ENCODE results near the gene DTNBP1.

DTNBP1 gene

GRCh38 chr6:15536198-15536955 lies 126.5 kb downstream of the DTNBP1 start:
- DNase-seq (ENCODE audit: extremely low read depth in 1 of 2, low read depth in 1 of 2): no peak

DNA sequence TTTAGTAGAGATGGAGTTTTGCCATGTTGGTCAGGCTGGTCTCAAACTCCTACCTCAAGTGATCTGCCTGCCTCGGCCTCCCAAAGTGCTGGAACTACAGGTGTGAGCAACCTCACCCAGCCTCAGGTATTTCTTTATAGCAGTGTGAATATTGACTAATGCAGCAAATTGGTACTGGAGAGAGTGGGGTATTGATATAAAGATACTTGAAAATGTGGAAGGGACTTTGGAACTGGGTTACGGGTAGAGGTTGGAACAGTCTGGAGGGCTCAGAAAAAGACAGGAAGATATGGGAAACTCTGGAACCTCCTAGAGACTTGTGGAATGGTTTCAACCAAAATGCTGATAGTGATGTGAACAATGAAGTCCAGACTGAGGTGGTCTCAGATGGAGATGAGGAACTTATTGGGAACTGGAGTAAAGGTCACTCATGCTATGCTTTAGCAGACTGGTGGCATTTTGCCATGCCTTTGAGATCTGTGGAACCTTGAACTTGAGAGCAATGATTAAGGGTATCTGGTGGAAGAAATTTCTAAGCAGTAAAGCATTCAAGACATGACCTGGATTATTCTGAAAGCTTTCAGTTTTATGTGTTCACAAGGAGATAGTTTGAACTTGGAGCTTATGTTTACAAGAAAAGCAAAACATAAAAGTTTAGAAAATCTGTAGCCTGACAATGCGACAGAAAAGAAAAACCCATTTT lies 127.2 kb downstream of the DTNBP1 start:
- DNase-seq (ENCODE audit: extremely low read depth in 1 of 2, low read depth in 1 of 2): no peak

DNA sequence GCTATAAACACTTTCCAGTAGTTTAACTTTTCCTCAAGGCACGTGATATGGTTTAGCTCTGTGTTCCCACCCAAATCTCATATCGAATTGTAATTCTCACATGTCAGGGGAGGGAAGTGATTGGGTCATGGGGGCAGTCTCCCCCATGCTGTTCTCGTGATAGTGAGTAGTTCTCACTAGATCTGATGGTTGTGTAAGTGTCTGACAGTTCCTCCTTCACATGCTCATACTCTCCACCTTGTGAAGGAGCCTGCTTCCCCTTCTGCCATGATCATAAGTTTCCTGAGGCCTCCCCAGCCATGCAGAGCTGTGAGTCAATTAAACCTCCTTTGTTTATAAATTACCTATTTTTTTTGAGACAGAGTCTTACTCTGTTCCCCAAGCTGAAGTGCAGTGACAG lies 127.9 kb downstream of the DTNBP1 start:
- no peak for DNase-seq (ENCODE audit: extremely low read depth in 1 of 2, low read depth in 1 of 2)

DNA sequence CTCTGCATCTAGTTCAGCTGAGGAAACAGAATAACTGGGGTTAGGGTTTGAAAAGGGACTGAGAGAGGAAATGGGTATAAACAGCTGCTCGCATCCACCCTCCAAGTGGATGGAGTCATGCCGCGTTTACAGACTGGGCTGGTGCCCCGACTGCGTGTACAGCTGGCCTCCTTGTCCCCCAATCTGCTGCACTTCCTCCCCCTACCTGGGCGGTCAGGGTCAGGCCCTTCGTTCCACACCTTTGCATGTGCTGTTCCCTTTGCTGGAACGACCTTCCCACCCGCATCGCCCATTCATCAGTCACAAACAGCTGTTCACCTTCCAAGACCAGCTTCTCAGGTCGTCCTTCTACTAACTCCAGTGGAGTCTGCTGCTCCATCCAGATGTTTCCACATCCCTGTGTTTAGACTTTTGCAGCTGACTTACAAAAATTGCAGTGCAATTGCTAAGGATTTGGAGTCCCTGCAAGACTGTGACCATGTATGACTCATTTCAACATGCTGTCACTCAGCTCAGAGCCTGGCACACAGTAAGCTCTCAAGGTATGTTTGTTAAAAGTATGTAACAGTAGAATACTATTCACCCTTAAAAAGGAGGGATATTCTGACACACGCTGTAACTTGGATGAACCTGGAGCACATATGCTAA lies 129.3 kb downstream of the DTNBP1 start:
- no peak for DNase-seq (ENCODE audit: extremely low read depth in 1 of 2, low read depth in 1 of 2)

DNA sequence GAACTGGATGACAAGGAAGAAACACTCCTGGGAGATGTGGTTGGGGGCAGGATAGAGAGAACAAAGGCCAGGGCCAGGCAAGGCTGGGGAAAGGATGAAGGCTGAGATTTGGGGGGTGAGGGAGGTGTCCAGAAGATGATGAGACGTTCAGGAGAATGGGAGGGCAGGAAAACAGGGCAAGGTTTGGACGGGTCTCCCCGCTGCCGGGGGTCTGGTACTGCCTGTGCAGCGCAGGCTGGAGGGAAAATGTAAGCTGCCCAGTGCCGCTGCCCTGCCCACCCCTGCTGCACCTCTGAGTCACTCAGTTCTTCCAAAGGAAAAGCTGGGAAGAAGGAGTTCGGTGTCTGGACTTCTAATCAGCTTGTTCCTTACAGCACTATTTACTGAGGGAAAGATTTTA lies 130.9 kb downstream of the DTNBP1 start:
- no peak for DNase-seq (ENCODE audit: extremely low read depth in 1 of 2, low read depth in 1 of 2)

GRCh38 chr6:15530411-15530810 lies 132.4 kb downstream of the DTNBP1 start:
- DNase-seq (ENCODE audit: extremely low read depth in 1 of 2, low read depth in 1 of 2): no peak

DNA sequence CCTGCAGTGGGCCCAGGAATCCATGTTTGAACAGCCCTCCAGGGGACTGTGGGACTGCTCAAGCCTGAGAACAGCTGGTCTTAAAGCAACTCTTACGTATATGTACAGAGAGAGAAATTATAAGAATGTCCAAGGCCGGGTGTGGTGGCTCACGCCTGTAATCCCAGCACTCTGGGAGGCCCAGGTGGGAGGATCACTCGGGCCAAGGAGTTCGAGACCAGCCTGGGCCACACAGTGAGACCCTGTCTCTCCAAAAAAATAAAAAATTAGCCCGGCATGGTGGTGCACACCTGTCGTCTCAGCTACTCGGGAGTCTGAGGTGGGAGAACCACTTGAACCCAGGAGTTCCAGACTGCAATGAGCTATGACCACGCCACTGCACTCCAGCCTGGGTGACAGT lies 134.0 kb downstream of the DTNBP1 start:
- DNase-seq (ENCODE audit: extremely low read depth in 1 of 2, low read depth in 1 of 2): no peak

- DNase-seq (ENCODE audit: extremely low read depth in 1 of 2, low read depth in 1 of 2): no peak
Observed at GRCh38 chr6:15527838-15528617, 134.8 kb downstream of the DTNBP1 start.

- no peak for DNase-seq (ENCODE audit: extremely low read depth in 1 of 2, low read depth in 1 of 2)
Observed at GRCh38 chr6:15526212-15526701, 136.6 kb downstream of the DTNBP1 start.

GRCh38 chr6:15524861-15525401 lies 137.9 kb downstream of the DTNBP1 start:
- no peak for DNase-seq (ENCODE audit: extremely low read depth in 1 of 2, low read depth in 1 of 2)

DNA sequence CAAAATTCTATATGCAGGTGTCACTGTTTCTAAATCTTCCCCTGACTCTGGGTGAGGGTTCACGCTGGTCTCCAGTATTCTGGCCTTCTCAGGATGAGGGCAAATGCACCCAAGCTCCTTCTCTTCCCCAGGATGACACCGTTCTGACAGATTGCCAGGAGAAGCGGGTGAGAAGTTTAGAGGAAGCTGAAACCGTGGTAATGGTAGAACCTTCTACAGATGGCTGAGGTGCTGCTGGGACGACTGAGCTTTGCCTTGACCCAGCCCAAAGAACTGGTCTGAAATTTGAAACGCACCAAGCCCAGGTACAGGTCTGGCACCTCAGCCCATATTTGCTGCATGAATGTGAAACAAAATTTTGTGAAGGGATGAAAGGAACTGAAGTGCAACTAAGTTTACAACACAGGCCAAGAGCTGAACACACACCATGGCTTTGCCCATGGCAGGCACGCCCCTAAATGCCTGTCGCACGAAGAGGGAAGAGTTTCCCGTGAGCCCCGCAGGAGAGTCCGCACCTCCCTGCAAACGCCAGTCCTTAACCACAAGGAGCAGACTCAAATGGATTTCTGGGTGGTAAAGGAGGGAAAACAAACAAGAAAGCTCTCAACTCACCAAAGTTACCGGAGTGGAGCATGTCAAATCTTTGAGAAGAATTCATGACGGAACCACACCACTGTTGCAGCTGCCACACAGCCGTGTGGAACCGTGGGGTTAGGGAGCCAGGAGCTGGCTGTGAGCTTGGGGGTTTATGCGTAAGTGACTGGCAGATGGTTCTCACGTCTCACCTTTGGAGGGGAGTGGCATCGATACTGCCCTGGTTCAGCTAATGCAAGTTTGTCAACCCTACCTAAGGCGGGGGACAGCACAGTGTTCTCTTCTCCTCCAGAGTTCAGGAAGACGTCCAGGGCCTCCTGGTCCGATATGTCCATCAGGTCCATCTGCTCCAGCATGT lies 138.9 kb downstream of the DTNBP1 start:
- DNase-seq (ENCODE audit: extremely low read depth in 1 of 2, low read depth in 1 of 2): no peak

- no peak for DNase-seq (ENCODE audit: extremely low read depth in 1 of 2, low read depth in 1 of 2)
Observed at GRCh38 chr6:15522856-15523529, 139.8 kb downstream of the DTNBP1 start.

GRCh38 chr6:15522427-15522826 lies 140.4 kb downstream of the DTNBP1 start:
- no peak for DNase-seq (ENCODE audit: extremely low read depth in 1 of 2, low read depth in 1 of 2)

- no peak for DNase-seq (ENCODE audit: extremely low read depth in 1 of 2, low read depth in 1 of 2)
Observed at GRCh38 chr6:15522026-15522425, 140.8 kb downstream of the DTNBP1 start.

DNA sequence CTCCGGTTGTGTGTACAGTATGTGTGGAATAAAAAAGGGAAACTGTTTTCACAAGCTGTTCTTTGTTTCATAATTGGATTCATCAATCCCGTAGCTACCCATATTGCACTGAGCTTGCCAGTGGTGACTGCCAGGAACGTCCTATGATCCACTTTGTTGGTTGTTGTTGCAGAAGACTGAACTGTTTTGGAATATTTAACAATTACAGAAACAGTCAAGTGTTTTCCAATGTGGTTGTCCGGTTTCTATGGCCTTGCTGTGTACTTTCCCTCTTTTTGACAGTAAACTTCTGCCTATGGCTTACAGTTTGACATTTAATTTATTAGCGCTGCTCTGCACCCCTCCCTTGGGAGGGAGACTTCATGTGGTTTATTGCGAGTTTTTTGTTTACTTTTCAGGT lies 141.2 kb downstream of the DTNBP1 start:
- no peak for DNase-seq (ENCODE audit: extremely low read depth in 1 of 2, low read depth in 1 of 2)

DNA sequence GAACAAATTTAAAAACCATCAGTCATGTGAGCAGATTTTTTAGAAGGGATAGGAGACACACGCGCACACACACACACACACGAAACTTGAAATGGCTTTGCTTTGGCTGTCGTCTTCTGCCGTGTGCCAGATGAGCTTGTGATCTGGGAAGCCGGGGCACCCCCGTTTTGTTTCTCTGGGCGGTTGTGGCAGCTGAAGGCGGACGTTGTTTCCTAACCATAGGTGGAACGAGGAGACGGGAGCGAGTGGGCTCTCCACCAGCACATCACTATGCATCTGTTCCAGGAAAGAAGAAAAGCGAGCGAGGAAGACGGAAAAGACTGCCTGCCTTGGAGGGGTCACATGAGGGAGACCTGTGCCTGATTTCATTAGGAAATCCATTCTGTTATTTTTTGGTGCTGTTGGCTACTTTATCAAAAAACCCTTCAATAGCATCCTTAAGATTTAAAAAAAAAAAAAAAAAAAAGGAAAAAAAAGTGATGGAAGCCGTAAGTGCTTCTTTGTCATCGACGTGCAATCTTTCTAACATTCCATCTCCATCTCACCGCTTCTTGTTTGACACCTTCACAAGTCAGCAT lies 142.1 kb downstream of the DTNBP1 start:
- no peak for DNase-seq (ENCODE audit: extremely low read depth in 1 of 2, low read depth in 1 of 2)

GRCh38 chr6:15519681-15520080 lies 143.1 kb downstream of the DTNBP1 start:
- no peak for DNase-seq (ENCODE audit: extremely low read depth in 1 of 2, low read depth in 1 of 2)

GRCh38 chr6:15518878-15519277 lies 143.9 kb downstream of the DTNBP1 start:
- DNase-seq (ENCODE audit: extremely low read depth in 1 of 2, low read depth in 1 of 2): no peak

DNA sequence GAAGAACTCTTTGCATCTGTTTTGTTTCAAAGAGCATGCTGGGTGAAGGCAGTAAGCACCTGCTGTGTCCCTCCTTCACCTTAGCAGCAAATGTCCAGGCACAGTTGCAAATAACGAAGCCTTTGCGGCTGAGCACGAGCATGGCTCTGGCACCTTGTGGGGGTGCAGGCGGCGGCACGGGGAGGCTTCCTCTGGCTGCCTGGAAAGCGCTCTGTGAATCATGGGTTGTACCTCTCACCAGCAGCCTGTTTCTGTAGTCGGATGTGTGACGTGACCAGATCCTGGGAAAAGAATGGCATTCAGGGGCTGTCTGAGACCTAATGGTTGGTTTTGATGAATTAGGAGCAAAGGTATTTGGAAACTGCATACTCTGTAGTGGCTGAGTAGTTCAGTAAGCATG lies 144.8 kb downstream of the DTNBP1 start:
- DNase-seq (ENCODE audit: extremely low read depth in 1 of 2, low read depth in 1 of 2): no peak

Measured in stimulated activated CD8-positive, alpha-beta memory T cell treated with anti-CD3 and anti-CD28 coated beads, Interleukin-7, amount 100 ng/mL, for 48 hours (primary cell).